Vein endothelial cell (primary cell): ENCODE results near the gene BAAT. TPM values are rescaled to one million over a fixed set of nuclear protein-coding genes. Genes with fewer than 3 reads are reported as not detected.

Experiments used
- small RNA-seq: library from RNA; depleted of rRNA; stranded (forward); fragments of <200 nt; gene quantifications from one replicate; pipeline ENCODE3, GENCODE V24; 2012
- total RNA-seq: library from RNA; depleted of rRNA; stranded (reverse); fragments of >200 nt; gene quantifications from 2 replicates; pipeline ENCODE4 v1.2.3, GENCODE V29; 2012

The BAAT gene
- 0.10 TPM in 1 of 2 replicates, not detected in the other for total RNA-seq

GRCh38 chr9:101384873-101385536, at the start of gene BAAT:
Gene BAAT, minus strand, starts transcription at chr9:101385006. Its CDS starts 13,602 bp downstream, at chr9:101371404.

GRCh38 chr9:101398068-101398929, 13.5 kb upstream of the BAAT start, which contains the start of the genes MRPL50 and ZNF189:
Gene MRPL50, minus strand, starts transcription at chr9:101398618. Its CDS starts 26 bp downstream, at chr9:101398592.
Gene ZNF189, plus strand, starts transcription at chr9:101398851. Its CDS starts 306 bp downstream, at chr9:101399157.

Small RNAs within 50 kb of the gene (small RNA-seq; reads per million reads assigned to genes)
- not detected for gene RF00322

Other genes with a start within 250 kb of the BAAT start
- 12.7 and 15.0 TPM in 2 replicates for gene MRPL50, start 13.6 kb upstream of the BAAT start, total RNA-seq
- 27.1 and 33.3 TPM in 2 replicates for gene ZNF189, start 13.8 kb upstream of the BAAT start, total RNA-seq
- gene ALDOB, start 50.8 kb upstream of the BAAT start, total RNA-seq: not detected in 2 replicates
- 17.0 and 17.3 TPM in 2 replicates for gene RNF20, start 148.8 kb upstream of the BAAT start, total RNA-seq
- not detected in 2 replicates for gene PPP3R2, start 210.0 kb upstream of the BAAT start, total RNA-seq